Measurements from ENCODE around the gene RBP2. TPM values are rescaled to one million over a fixed set of nuclear protein-coding genes. Genes with fewer than 3 reads are reported as not detected.
A peak's percentile ranks its signal among the peaks of the same experiment; 100 is the strongest.

RBP2 gene
- total RNA-seq, 1 donor from 2014 or later, result not detected

DNA sequence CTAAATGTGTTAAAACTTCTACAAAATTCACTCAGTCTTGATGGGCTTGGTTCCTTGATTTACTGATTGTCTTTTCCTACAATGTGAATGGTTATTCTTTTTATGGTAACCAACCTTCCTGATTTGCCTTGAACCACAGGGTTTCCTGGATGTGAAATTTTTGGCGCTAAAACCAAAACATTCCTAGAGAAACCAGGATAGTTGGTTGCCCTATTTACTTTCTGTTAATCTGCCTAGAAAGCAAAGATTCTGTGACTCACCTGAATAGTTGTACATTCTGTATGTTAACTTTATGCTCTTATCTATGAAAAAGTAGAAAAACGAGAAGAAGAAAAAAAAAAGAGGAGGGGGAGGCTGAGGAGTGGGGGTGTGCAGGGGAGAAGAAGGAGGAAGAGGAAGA is 23.2 kb upstream of the RBP2 start:
- no peak overlapping the region for H3K4me3 Mint-ChIP-seq (ENCODE audit: low read depth)
- peaks cover 12% of the 10 kb centered on the region for H3K9me3 Mint-ChIP-seq (ENCODE audit: low read depth)
- peaks cover 27% of the 10 kb centered on the region for H3K4me1 Mint-ChIP-seq (ENCODE audit: low read depth)
- TF ChIP-seq, protein P1, sequence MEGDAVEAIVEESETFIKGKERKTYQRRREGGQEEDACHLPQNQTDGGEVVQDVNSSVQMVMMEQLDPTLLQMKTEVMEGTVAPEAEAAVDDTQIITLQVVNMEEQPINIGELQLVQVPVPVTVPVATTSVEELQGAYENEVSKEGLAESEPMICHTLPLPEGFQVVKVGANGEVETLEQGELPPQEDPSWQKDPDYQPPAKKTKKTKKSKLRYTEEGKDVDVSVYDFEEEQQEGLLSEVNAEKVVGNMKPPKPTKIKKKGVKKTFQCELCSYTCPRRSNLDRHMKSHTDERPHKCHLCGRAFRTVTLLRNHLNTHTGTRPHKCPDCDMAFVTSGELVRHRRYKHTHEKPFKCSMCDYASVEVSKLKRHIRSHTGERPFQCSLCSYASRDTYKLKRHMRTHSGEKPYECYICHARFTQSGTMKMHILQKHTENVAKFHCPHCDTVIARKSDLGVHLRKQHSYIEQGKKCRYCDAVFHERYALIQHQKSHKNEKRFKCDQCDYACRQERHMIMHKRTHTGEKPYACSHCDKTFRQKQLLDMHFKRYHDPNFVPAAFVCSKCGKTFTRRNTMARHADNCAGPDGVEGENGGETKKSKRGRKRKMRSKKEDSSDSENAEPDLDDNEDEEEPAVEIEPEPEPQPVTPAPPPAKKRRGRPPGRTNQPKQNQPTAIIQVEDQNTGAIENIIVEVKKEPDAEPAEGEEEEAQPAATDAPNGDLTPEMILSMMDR (IDR thresholded peaks at IDR 0.05; ENCODE audit: unreplicated experiment), result no peak
- H3K27ac Mint-ChIP-seq, result no peak overlapping the region
- peaks cover 12% of the 10 kb centered on the region for H3K36me3 Mint-ChIP-seq (ENCODE audit: insufficient read depth)
- no peaks in the 10 kb centered on the region for H3K27me3 Mint-ChIP-seq
- no peak for DNase-seq (ENCODE audit: low spot score, unreplicated experiment)

DNA sequence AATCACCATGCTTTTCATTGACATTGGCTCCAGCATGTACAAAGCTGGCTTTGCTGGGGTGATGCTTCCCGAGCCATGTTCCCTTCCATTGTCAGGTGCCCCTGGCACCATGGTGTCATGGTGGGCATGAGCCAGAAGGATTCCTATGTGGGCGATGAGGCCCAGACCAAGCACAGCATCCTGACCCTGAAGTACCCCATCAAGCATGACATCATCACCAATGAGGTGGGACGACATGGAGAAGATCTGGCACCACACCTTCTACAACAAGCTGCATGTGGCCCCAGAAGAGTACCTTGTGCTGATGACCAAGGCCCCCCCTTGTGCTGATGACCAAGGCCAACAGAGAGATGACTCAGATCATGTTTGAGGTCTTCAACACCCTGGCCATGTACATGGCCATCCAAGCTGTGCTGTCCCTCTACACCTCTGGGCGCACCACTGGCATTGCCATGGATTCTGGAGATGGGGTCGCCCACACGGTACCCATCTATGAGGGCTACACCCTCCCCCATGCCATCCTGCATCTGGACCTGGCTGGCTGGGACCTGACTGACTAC is 17.6 kb upstream of the RBP2 start:
- TF ChIP-seq, protein P1 (IDR thresholded peaks at IDR 0.05; ENCODE audit: unreplicated experiment), result no peak
- DNase-seq (ENCODE audit: low spot score, unreplicated experiment), result no peak
- H3K27ac Mint-ChIP-seq, result no peak overlapping the region
- H3K4me3 Mint-ChIP-seq (ENCODE audit: low read depth), result no peak overlapping the region
- peaks cover 18% of the 10 kb centered on the region for H3K4me1 Mint-ChIP-seq (ENCODE audit: low read depth)
- H3K9me3 Mint-ChIP-seq (ENCODE audit: low read depth), result peaks cover 18% of the 10 kb centered on the region
- no peaks in the 10 kb centered on the region for H3K27me3 Mint-ChIP-seq
- H3K36me3 Mint-ChIP-seq (ENCODE audit: insufficient read depth), result peaks cover 22% of the 10 kb centered on the region

DNA sequence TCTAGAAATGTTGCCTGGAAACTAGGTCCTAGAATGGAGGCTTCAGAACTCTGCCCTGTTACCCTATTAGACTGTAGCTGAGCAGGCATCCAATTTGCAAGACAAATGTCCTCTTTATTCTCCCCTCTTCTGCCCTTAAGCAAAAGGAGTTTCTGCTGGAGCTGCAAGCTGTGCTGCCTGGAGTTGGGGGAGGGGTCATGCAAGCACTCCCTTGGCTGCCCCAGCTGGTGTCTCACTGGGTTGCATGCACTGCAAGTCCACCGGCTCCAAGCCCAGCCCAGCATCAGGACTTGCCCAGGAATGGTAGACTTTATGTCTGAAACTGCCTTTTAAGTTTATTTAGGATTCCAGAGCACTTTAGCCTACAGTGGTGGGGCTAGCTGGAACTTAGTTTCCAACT is 15.7 kb upstream of the RBP2 start:
- no peak for DNase-seq (ENCODE audit: low spot score, unreplicated experiment)
- TF ChIP-seq, protein P1 (IDR thresholded peaks at IDR 0.05; ENCODE audit: unreplicated experiment), result no peak
- Mint-ChIP-seq H3K27me3 (no peaks in the 10 kb centered on the region), H3K36me3 (ENCODE audit: insufficient read depth) (peaks cover 22% of the 10 kb centered on the region), H3K27ac (peak overlapping the region; percentile 38), H3K9me3 (ENCODE audit: low read depth) (peaks cover 30% of the 10 kb centered on the region), H3K4me1 (ENCODE audit: low read depth) (peaks cover 13% of the 10 kb centered on the region), H3K4me3 (ENCODE audit: low read depth) (no peak overlapping the region)

DNA sequence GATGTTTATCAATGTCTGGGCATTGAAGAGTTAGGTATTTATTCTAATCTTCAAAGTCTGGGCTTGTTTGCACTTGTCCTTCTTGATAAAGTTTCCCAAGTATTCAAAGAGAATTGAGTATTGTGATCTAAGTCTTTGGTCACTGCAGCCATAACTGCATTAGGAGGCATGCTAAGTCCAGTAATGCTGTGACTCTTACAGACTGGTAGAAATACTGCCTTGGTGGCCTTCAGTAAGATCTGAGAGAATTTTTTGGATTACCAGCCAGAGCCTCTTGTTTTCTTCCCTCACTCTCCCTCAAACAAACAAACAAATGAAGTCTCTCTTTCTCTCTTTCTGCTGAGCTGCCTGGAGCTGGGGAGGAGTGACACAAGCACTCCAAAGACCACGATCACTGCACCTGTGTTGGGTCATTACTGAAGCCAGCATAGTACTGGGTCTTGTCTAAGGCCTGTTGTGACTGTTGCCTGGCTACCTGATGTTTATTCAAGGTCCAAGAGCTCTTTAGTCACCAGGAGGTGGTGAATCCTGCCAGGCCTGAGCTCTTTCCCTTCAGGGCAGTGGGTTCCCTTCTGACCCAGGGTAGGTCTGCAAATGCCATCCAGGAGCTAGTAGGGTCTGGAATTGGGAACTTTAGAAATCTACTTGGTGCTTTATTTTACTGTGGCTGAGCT is 14.8 kb upstream of the RBP2 start:
- H3K4me3 Mint-ChIP-seq (ENCODE audit: low read depth), result no peak overlapping the region
- peaks cover 13% of the 10 kb centered on the region for H3K4me1 Mint-ChIP-seq (ENCODE audit: low read depth)
- no peaks in the 10 kb centered on the region for H3K27me3 Mint-ChIP-seq
- peaks cover 28% of the 10 kb centered on the region for H3K9me3 Mint-ChIP-seq (ENCODE audit: low read depth)
- H3K36me3 Mint-ChIP-seq (ENCODE audit: insufficient read depth), result peaks cover 20% of the 10 kb centered on the region
- no peak for DNase-seq (ENCODE audit: low spot score, unreplicated experiment)
- TF ChIP-seq, protein P1 (IDR thresholded peaks at IDR 0.05; ENCODE audit: unreplicated experiment), result no peak
- H3K27ac Mint-ChIP-seq, result peak overlapping the region; percentile 25

DNA sequence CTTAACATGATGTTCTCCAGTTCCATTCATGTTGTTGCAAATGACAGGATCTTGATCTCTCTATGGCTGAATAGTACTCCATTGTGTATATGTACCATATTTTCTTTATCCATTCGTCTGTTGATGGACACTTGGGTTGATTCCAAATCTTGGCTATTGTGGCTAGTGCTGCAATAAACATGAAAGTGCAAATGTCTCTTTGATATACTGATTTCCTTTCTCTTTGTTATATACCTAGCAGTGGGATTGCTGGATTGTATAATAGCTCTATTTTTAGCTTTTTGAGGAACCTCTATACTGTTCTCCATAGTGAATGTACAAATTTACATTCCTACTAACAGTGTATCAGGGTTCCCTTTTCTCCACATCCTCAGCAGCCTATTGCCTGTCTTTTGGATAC is 5.9 kb upstream of the RBP2 start:
- TF ChIP-seq, protein P1 (IDR thresholded peaks at IDR 0.05; ENCODE audit: unreplicated experiment), result no peak
- H3K36me3 Mint-ChIP-seq (ENCODE audit: insufficient read depth), result peaks cover 4% of the 10 kb centered on the region

More for the DNA sequence above, 5.9 kb upstream of the RBP2 start:
- no peaks in the 10 kb centered on the region for H3K27me3 Mint-ChIP-seq
- H3K9me3 Mint-ChIP-seq (ENCODE audit: low read depth), result peaks cover 12% of the 10 kb centered on the region
- DNase-seq (ENCODE audit: low spot score, unreplicated experiment), result no peak
- no peak overlapping the region for H3K4me3 Mint-ChIP-seq (ENCODE audit: low read depth)
- H3K4me1 Mint-ChIP-seq (ENCODE audit: low read depth), result peaks cover 4% of the 10 kb centered on the region
- no peak overlapping the region for H3K27ac Mint-ChIP-seq

Data from progenitor cell of endocrine pancreas (in vitro differentiated cells).